ENCODE data around the gene OPCML. TPM values are rescaled to one million over a fixed set of nuclear protein-coding genes. Genes with fewer than 3 reads are reported as not detected.

The OPCML gene
- polyA plus RNA-seq, 3 donors, result not detected

- TF ChIP-seq CTCF (IDR thresholded peaks at IDR 0.05), result no peak
- H3K4me1 ChIP-seq (ENCODE audit: control insufficient read depth in 1 of 2, insufficient read depth in 2 of 2, low read length in 2 of 2), result peaks cover 0 to 3% of the 10 kb centered on the region in 2 donors
- no peaks in the 10 kb centered on the region for H4K20me1 ChIP-seq (ENCODE audit: insufficient read depth, low read length)
- H3K4me3 ChIP-seq (replicated peaks in 1 of 3; ENCODE audit: low read depth in 2 of 3, low read length in 3 of 3), result no peak overlapping the region
- H3K27me3 ChIP-seq (ENCODE audit: control insufficient read depth in 2 of 2, insufficient read depth in 2 of 2, low read length in 2 of 2), result no peaks in the 10 kb centered on the region
- H2AFZ ChIP-seq (ENCODE audit: insufficient read depth, low read depth, low read length, poor library complexity, severe bottlenecking), result no peak overlapping the region
- no peak overlapping the region for H3K4me3 Mint-ChIP-seq
- DNase-seq, result no peak
- H3K27ac Mint-ChIP-seq, result no peak overlapping the region
- H3K27ac ChIP-seq (ENCODE audit: low read depth in 1 of 2, low read length in 2 of 2), result no peak overlapping the region
- H3K27me3 Mint-ChIP-seq (ENCODE audit: low read depth in 3 of 3), result no peaks in the 10 kb centered on the region
- no peaks in the 10 kb centered on the region for H3K36me3 ChIP-seq (replicated peaks in 1 of 2; ENCODE audit: control insufficient read depth in 1 of 2, insufficient read depth in 2 of 2, low read length in 2 of 2)
- peaks cover 2% of the 10 kb centered on the region for H3K4me1 Mint-ChIP-seq
- H3K9me3 Mint-ChIP-seq, result peaks cover 4 to 23% (median 12%) of the 10 kb centered on the region in 7 donors
- H3K36me3 Mint-ChIP-seq, result no peaks in the 10 kb centered on the region
- H3K9me3 ChIP-seq (replicated peaks in 1 of 2; ENCODE audit: control insufficient read depth in 1 of 2, insufficient read depth in 1 of 2, low read length in 2 of 2), result peaks cover 10 to 11% of the 10 kb centered on the region in 2 donors
- no CpG with 5 or more reads among the region's 3 CpGs for WGBS (ENCODE audit: insufficient coverage)
- H3K4me2 ChIP-seq (replicated peaks; ENCODE audit: extremely low read depth, low read length, poor library complexity, severe bottlenecking), result no peak overlapping the region
- intact Hi-C loops (cut with micrococcal nuclease), result loop anchor here in 1 of 2 donors (10.0 kb wide), 1 partner anchor 59 kb away; no protein-coding TSS in a partner anchor
- H3K79me2 ChIP-seq (ENCODE audit: insufficient read depth, low read length), result no peaks in the 10 kb centered on the region
- H3K9ac ChIP-seq (ENCODE audit: insufficient read depth, low read length, poor library complexity, severe bottlenecking), result no peak overlapping the region
Measured at GRCh38 chr11:132555617-132556016, 976.7 kb downstream of the OPCML start.

DNA sequence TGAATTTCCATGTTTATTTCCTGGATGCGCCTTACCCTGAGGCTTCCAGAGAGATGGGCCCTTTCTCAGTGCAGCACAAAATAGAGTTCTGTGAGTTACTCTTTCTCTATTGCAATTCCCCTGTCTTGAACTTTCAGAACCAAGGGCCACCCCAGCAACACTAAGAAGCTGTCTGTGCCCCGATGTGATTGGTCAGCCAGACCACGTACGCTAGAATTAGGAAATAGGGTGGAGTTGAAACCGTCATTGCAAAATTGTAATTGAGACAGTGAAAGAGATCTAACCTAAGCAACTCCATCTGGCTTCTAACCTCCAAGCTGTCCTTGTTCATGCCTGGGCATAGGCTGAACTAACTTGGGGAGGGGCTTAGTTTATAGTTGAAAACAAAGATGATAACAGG, 981.3 kb downstream of the OPCML start:
- H3K36me3 ChIP-seq (replicated peaks in 1 of 2; ENCODE audit: control insufficient read depth in 1 of 2, insufficient read depth in 2 of 2, low read length in 2 of 2), result no peaks in the 10 kb centered on the region
- H3K4me3 ChIP-seq (replicated peaks in 1 of 3; ENCODE audit: low read depth in 2 of 3, low read length in 3 of 3), result no peak overlapping the region
- H2AFZ ChIP-seq (ENCODE audit: insufficient read depth, low read depth, low read length, poor library complexity, severe bottlenecking), result no peak overlapping the region
- H3K27ac ChIP-seq (ENCODE audit: low read depth in 1 of 2, low read length in 2 of 2), result no peak overlapping the region
- H3K9me3 Mint-ChIP-seq, result peaks cover 7 to 20% (median 12%) of the 10 kb centered on the region in 7 donors
- H3K4me1 ChIP-seq (ENCODE audit: control insufficient read depth in 1 of 2, insufficient read depth in 2 of 2, low read length in 2 of 2), result no peaks in the 10 kb centered on the region
- H3K27ac Mint-ChIP-seq, result no peak overlapping the region
- intact Hi-C loops (cut with micrococcal nuclease), result loop anchor here in 1 of 2 donors (10.0 kb wide), 1 partner anchor 64 kb away; no protein-coding TSS in a partner anchor
- H3K27me3 ChIP-seq (ENCODE audit: control insufficient read depth in 2 of 2, insufficient read depth in 2 of 2, low read length in 2 of 2), result no peaks in the 10 kb centered on the region
- no peak for DNase-seq
- no peaks in the 10 kb centered on the region for H4K20me1 ChIP-seq (ENCODE audit: insufficient read depth, low read length)
- no peaks in the 10 kb centered on the region for H3K27me3 Mint-ChIP-seq (ENCODE audit: low read depth in 3 of 3)
- no peaks in the 10 kb centered on the region for H3K79me2 ChIP-seq (ENCODE audit: insufficient read depth, low read length)
- no peaks in the 10 kb centered on the region for H3K4me1 Mint-ChIP-seq
- no peak overlapping the region for H3K4me3 Mint-ChIP-seq
- no peaks in the 10 kb centered on the region for H3K36me3 Mint-ChIP-seq
- 80% methylated on average over 1 of the region's 5 CpGs for WGBS (ENCODE audit: insufficient coverage)
- TF ChIP-seq CTCF (IDR thresholded peaks at IDR 0.05), result no peak
- peaks cover 18 to 33% of the 10 kb centered on the region in 2 donors for H3K9me3 ChIP-seq (replicated peaks in 1 of 2; ENCODE audit: control insufficient read depth in 1 of 2, insufficient read depth in 1 of 2, low read length in 2 of 2)
- no peak overlapping the region for H3K9ac ChIP-seq (ENCODE audit: insufficient read depth, low read length, poor library complexity, severe bottlenecking)
- no peak overlapping the region for H3K4me2 ChIP-seq (replicated peaks; ENCODE audit: extremely low read depth, low read length, poor library complexity, severe bottlenecking)
